EH (cell line): ENCODE measurements around the gene TMSB15A.
"Not testable (repeated sequence)": the region's sequence is repeated elsewhere in the genome, so short reads cannot be mapped to it uniquely, and the experiment has no call there.

ENCODE experiments used
- DNase-seq: peaks from one replicate; pipeline ENCODE4 v3.0.0-alpha.2; 2015; ENCODE audit warnings: low read depth

The TMSB15A gene

GRCh38 chrX:102515975-102516941 is at the start of gene TMSB15A:
Gene TMSB15A (minus strand): TSS chrX:102516739.
- DNase-seq: peak; percentile 64

- DNase-seq: no peak
These were observed 44.0 kb upstream of the TMSB15A start for GRCh38 chrX:102560423-102561068.

GRCh38 chrX:102558607-102559006 is 42.1 kb upstream of the TMSB15A start:
- no peak for DNase-seq

DNA sequence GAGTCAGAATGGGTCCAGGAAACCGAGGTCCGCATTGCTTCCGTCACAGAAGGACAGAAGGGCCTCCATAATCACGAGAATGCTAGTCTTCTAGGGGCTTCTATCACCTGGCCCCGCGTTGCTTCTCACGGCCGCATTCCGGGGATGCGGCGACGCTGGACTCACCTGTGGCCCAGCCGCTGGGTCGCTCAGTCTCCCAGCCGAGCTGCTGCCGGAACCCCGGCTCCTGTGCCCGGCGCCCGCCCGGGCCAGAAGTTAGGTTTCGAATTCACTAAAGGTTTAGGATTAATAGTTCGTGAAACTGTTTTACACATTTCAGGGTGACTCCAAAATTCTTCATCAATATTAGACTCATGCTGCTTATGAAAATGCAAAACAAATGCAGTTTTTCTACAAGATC is 31.7 kb upstream of the TMSB15A start:
- DNase-seq: no peak

GRCh38 chrX:102546828-102547493 is 30.4 kb upstream of the TMSB15A start:
- DNase-seq: peak; percentile 0

- not testable (repeated sequence) for DNase-seq
These were observed 29.6 kb upstream of the TMSB15A start for GRCh38 chrX:102546175-102546574.

DNA sequence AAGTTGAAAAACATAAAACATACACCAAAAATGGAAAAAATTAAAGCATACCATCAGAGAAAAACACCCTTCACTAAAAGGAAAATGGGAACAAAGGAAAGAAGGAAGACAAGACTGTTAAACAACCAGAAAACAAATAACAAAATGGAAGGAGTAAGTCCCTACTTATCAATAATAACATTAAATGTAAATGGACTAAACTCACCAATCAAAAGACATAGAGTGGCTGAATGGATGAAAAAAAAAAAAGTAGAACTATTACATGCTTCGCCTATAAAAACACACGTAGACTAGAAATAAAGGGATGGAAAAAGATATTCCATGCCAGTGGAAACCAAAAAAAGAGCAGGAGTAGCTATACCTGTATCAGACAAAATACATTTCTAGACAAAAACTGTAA is 19.4 kb upstream of the TMSB15A start:
- DNase-seq: no peak

GRCh38 chrX:102517326-102517725 is 787 bp upstream of the TMSB15A start:
- peak; percentile 37 for DNase-seq

DNA sequence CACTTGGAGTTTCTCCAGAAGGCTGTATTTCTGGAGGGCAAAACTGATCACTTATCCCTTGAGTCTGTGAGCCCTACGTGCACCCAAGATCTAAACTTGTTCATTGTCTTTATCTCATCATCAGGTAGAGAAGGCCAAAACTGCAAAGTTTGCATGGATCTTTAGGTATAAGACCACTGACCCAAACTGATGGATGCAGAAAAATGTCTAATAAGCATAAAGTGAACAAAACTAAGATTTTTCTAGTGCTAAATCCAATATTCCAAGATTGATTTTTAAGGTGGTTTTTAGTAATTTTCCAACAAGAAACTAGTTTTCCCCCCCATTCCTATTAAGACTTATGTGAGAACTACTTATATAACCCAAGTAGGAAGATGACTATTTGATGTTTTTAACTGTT is 2.0 kb downstream of the TMSB15A start:
- DNase-seq: no peak

GRCh38 chrX:102498732-102499131 is 17.8 kb downstream of the TMSB15A start:
- DNase-seq: no peak

DNA sequence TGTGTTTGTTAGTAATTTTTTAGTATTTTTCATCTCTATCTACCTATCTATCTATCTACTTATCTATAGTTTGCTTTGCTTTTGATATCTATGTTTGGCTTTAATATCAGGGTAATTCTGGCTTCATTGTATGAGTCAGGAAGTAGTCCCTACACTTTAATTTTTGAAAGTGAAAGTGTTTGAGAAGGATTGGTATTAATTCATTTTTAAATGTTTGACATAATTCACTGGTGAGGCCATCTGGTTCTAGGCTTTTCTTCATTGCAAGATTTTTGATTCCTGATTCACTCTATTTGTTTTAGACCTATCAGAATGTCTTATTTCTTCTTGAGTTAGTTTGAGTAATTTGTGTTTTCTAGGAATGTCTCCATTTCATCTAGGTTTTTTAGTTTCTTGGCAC is 24.8 kb downstream of the TMSB15A start:
- peak; percentile 3 for DNase-seq

GRCh38 chrX:102478765-102479164 is 37.8 kb downstream of the TMSB15A start:
- DNase-seq: not testable (repeated sequence)

- DNase-seq: not testable (repeated sequence)
These were observed 44.7 kb downstream of the TMSB15A start, which contains the start of gene TCP11X2 for GRCh38 chrX:102471762-102472220. Gene TCP11X2 (minus strand): TSS chrX:102471812.

DNA sequence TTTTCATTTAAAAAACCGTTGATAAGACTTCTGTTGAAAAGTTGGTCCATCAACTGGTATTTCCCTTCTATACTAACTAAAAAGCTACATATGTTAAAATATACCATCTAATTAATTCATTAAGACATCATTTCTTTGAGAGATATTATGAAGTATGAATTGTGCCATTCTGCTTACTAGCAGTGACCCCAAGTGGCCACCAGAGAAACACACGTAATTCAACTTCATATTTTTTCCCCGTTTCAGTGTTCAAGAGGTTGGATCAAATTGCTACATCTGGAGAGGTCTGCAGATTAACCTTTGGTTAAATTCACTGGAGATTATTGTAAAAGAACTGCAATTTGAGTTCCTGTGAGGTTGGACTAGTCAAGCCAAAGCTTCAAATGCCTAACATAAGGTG is 46.3 kb downstream of the TMSB15A start:
- DNase-seq: not testable (repeated sequence)
